ENCODE results near the gene CD27. TPM values are rescaled to one million over a fixed set of nuclear protein-coding genes. Genes with fewer than 3 reads are reported as not detected.
A peak's percentile ranks its signal among the peaks of the same experiment; 100 is the strongest.
"Not testable (repeated sequence)": the region's sequence is repeated elsewhere in the genome, so short reads cannot be mapped to it uniquely, and the experiment has no call there.

Gene CD27
- total RNA-seq, 1 experiment from 2014 or later: 0.28 TPM

GRCh38 chr12:6477601-6478377 lies 33.0 kb downstream of the CD27 start:
- H3K36me3 Mint-ChIP-seq; H3K4me3 Mint-ChIP-seq; DNase-seq (ENCODE audit: low spot score); ATAC-seq; POLR2A ChIA-PET; H3K27ac Mint-ChIP-seq; H3K4me1 Mint-ChIP-seq: not testable (repeated sequence)
- Mint-ChIP-seq H3K9me3 (peaks cover 14% of the 10 kb centered on the region), H3K27me3 (ENCODE audit: low read depth) (peaks cover 15% of the 10 kb centered on the region)
- CTCF ChIA-PET: interaction anchor here (0.7 kb wide), 1 partner anchor 415 kb away, joined by 3 read pairs; no protein-coding TSS in a partner anchor

DNA sequence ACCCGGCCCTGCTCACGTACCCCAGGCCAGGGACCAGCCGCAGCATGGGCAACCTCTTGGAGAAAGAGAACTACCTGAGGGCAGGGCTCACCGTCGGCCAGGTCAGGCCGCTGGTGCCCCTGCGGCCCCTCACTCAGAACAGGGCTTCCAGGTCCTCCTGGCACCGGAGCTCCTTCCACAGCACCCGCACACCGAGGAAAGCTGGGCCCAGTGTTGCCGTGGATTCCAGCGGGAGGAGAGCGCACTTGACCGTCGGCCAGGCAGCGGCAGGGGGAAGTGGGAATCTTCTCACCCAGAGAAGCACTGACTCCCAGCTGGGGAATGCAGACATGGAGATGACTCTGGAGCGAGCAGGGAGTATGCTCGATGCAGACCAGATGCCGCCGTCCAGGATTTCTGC lies 33.7 kb downstream of the CD27 start:
- no peak for TF ChIP-seq NFYB (CRISPR knock-in tag; conservative IDR thresholded peaks at IDR 0.05; ENCODE audit: low read depth)
- no peak for TF ChIP-seq ZNF121 (CRISPR knock-in tag; IDR thresholded peaks at IDR 0.05)
- TF ChIP-seq, protein P1, sequence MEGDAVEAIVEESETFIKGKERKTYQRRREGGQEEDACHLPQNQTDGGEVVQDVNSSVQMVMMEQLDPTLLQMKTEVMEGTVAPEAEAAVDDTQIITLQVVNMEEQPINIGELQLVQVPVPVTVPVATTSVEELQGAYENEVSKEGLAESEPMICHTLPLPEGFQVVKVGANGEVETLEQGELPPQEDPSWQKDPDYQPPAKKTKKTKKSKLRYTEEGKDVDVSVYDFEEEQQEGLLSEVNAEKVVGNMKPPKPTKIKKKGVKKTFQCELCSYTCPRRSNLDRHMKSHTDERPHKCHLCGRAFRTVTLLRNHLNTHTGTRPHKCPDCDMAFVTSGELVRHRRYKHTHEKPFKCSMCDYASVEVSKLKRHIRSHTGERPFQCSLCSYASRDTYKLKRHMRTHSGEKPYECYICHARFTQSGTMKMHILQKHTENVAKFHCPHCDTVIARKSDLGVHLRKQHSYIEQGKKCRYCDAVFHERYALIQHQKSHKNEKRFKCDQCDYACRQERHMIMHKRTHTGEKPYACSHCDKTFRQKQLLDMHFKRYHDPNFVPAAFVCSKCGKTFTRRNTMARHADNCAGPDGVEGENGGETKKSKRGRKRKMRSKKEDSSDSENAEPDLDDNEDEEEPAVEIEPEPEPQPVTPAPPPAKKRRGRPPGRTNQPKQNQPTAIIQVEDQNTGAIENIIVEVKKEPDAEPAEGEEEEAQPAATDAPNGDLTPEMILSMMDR (IDR thresholded peaks at IDR 0.05): no peak
- no peak for TF ChIP-seq ETV6 (CRISPR knock-in tag; IDR thresholded peaks at IDR 0.05)
- TF ChIP-seq JUN (CRISPR knock-in tag; IDR thresholded peaks at IDR 0.05): no peak
- TF ChIP-seq TP53 (CRISPR knock-in tag; IDR thresholded peaks at IDR 0.05): no peak
- TF ChIP-seq TEAD4 (CRISPR knock-in tag; IDR thresholded peaks at IDR 0.05): no peak
- no peak for TF ChIP-seq ATF3 (CRISPR knock-in tag; conservative IDR thresholded peaks at IDR 0.05)
- TF ChIP-seq KAT7 (CRISPR knock-in tag; IDR thresholded peaks at IDR 0.05; ENCODE audit: borderline replicate concordance): no peak
- no peak for TF ChIP-seq PRRX2 (CRISPR knock-in tag; IDR thresholded peaks at IDR 0.05)
- no peak for TF ChIP-seq HMGXB4 (CRISPR knock-in tag; IDR thresholded peaks at IDR 0.05)
- TF ChIP-seq E2F4 (CRISPR knock-in tag; IDR thresholded peaks at IDR 0.05; ENCODE audit: borderline replicate concordance, low read depth): no peak
- DNase-seq (ENCODE audit: low spot score) (no peak), ATAC-seq (no peak)
- ChIA-PET POLR2A (no interaction called here), CTCF (no interaction called here)
- H3K4me1 Mint-ChIP-seq: no peaks in the 10 kb centered on the region
- peaks cover 15% of the 10 kb centered on the region for H3K27me3 Mint-ChIP-seq (ENCODE audit: low read depth)
- peaks cover 6% of the 10 kb centered on the region for H3K36me3 Mint-ChIP-seq
- no peak overlapping the region for H3K4me3 Mint-ChIP-seq
- peaks cover 14% of the 10 kb centered on the region for H3K9me3 Mint-ChIP-seq
- no peak overlapping the region for H3K27ac Mint-ChIP-seq

DNA sequence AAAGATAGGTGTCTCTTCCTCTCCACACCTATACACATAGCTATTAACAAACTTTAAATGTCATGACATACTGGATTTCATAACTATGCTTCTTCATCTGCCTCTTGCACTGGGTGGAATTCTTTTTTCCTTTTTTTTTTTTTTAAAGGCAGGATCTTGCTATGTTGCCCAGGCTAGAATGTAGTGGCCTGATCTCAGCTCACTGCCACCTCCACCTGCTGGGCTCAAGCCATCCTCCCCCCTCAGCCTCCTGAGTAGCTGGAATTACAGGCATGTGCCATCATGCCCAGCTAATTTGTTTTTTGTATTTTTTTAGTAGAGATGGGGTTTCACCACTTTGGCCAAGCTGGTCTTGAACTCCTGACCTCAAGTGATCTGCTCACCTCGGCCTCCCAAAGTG lies 43.5 kb downstream of the CD27 start:
- Mint-ChIP-seq H3K36me3 (peaks cover 12% of the 10 kb centered on the region), H3K9me3 (no peaks in the 10 kb centered on the region), H3K27ac (no peak overlapping the region), H3K4me3 (no peak overlapping the region), H3K4me1 (peaks cover 9% of the 10 kb centered on the region), H3K27me3 (ENCODE audit: low read depth) (no peaks in the 10 kb centered on the region; the same call in 1 of the 2 replicates)
- ChIA-PET POLR2A (interaction anchor here (1.1 kb wide), 1 partner anchor 49 kb away, joined by 4 read pairs; no protein-coding TSS in a partner anchor), CTCF (interaction anchor here (0.6 to 1.2 kb wide), 2 partner anchors 23 to 265 kb away, joined by 3 to 4 read pairs; partner anchors contain the start of gene MLF2)
- ATAC-seq (no peak), DNase-seq (ENCODE audit: low spot score) (no peak)
- no peak for TF ChIP-seq E2F4 (CRISPR knock-in tag; IDR thresholded peaks at IDR 0.05; ENCODE audit: borderline replicate concordance, low read depth)
- peak; percentile 55; the same call in 1 of the 2 replicates for TF ChIP-seq ZNF121 (CRISPR knock-in tag; IDR thresholded peaks at IDR 0.05)
